NK-92 (cell line): ENCODE data around the gene SPTBN1.

ENCODE experiments used
- DNase-seq: peaks from one replicate; lab custom pipeline; 2025; ENCODE audit not compliant: unreplicated experiment; lab: John Stamatoyannopoulos, UW

The SPTBN1 gene

DNA sequence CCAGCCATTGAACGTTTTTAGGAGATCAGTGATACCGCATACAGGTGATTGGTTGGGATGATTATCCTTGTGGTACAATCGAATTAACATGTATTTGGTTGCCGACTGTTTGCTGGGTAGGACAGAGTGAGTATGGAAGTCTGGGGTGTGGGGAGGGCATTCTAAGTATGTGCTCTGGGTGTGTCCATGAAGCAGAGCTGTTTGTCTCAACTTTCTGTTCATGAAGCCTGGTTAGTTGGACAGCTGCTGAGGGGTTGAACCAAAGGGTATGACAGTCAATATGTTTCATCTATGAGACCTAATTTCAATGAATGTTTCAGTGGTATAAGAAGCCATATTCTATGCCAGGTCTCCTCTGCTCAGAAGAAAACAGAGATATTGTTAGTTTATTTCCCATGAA, 21.9 kb upstream of the SPTBN1 start:
- no peak for DNase-seq

DNA sequence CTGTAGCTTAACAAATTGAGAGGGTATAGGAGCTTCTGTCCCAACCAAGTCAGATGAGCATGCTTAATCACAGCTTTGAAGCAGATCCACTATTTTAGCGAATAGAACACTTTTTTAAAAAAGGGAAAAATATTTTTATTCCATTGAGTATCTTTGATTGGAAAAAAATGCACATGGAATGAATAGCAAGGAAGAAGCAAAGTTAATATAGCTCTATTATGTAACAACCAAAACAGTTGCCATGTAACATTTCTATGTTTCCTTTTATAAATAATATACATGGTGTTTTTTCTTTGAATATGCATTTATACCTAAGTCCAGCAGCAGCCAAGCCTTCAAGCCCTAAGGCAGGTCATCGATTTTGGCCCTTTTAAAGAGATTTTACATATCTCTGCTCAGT, 21.4 kb upstream of the SPTBN1 start:
- DNase-seq, result no peak

DNA sequence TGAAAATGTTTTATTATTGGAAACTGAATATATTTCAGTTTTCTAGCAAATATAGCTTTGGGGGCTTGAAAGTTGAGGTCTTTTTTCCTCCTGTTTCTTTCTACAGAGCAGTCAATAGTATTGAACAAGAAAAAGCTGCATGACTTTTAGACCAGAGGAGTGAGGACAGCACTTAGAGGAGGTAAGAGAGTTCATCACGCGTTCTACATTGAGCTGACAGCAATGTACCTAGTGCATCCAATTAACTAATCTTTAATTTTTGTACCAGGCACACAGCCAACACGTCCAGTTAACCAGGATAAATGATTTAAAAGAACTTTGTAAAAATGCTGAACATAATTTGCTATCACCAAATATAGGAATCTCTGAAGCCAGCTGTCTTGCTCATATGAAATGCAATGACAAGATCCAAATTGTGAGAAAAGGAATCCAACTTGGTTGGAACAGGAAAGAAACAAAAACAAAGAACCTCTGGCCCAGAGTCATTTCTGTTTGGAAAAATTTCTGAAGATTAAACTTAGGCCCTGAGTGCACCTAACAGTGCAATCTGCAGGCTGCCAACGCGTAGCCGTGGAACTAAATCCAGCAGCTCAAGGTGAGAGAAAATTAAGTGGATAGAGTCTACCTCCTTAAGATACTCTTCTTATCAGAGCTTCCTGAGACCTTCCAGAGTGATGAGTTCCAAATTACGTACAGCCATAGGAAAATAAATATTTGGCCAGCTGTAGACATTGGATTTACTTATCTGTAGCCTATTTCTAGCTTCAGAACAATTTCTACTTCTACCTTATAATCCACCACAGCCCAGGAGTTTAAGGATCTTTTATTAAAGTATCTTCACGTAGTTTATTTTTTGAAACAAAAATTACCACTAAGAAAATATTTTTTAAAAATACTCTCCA, 20.6 kb upstream of the SPTBN1 start:
- DNase-seq, result no peak

GRCh38 chr2:54437588-54437987, 18.5 kb upstream of the SPTBN1 start:
- DNase-seq, result no peak

DNA sequence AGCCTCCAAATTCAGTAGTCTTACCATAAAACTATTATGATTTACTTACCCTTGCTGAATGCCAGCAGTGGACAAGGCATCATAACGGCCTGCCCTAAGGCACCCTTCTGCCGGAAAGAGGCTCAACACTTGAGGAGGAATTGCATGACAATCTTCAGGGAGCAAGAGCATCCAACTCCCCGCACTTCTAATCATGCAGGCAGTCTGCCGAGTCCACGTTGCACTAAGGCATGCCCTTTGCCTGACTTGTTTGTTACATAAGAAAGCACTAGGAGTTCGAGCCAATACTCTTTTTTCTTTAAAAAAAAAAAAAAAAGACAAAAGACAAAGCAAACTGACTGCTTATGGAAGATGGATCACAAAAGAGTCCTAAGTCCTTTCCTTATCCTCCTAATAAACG, 17.9 kb upstream of the SPTBN1 start:
- no peak for DNase-seq

- no peak for DNase-seq
Observed at GRCh38 chr2:54439582-54439981, 16.5 kb upstream of the SPTBN1 start.

DNA sequence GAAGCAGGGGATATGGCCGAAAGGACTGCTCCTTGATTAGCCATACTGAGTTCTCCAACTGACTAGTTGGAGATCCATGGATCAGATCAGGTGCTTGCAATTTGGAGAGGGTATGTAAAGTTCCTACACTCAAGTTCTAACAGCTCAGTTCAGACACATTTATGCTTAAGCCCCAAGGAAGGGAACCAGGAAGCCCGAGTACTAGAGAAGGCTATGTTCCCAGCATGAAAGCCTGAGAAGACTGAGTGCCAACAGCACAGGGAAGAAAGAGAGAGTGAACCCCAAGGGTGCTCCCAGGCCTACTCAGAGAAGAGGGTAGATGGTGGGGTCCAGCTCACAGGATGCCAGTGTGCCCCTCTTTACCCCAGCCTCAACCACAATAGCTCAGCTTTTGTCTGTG, 16.1 kb upstream of the SPTBN1 start:
- DNase-seq, result no peak

DNA sequence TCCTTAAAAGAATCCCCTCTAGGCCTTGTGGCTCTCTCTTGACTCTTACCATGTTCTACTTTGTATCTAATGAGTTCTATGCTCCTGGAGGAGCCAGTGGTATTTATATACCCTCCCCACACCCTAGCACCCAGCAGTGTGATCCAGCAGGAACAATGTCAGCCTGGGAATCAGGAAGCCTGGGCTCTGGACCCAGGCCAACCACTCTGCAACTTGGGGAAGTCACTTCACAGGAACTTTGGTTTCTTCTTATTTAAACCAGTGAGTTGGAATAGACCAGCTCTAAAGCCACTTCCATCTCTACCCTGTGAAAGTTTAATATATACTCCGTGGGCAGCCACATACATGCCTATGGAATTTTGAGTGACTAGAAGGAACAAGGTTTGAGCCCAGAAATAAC, 11.6 kb upstream of the SPTBN1 start:
- no peak for DNase-seq

DNA sequence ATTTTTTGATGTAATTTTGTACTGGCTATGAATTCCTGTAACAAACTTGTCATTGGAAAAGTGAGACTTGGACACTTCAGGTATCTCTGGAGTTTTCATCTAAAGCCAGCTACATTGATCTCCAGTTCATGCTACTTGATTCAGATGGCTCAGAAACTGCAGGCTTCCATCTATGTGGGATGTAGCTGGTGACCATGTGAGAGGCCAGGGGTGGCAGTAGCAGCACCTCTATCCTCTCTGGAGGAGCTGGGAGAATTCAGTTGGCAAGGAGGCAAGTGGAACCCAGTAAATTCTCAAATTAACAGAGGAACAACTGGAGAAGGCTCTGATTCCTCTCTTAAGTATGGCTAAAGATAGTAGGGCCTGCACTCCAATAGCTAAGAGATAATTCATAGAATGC, 10.0 kb upstream of the SPTBN1 start:
- DNase-seq, result no peak

- no peak for DNase-seq
Observed at GRCh38 chr2:54446625-54447024, 9.5 kb upstream of the SPTBN1 start.

DNA sequence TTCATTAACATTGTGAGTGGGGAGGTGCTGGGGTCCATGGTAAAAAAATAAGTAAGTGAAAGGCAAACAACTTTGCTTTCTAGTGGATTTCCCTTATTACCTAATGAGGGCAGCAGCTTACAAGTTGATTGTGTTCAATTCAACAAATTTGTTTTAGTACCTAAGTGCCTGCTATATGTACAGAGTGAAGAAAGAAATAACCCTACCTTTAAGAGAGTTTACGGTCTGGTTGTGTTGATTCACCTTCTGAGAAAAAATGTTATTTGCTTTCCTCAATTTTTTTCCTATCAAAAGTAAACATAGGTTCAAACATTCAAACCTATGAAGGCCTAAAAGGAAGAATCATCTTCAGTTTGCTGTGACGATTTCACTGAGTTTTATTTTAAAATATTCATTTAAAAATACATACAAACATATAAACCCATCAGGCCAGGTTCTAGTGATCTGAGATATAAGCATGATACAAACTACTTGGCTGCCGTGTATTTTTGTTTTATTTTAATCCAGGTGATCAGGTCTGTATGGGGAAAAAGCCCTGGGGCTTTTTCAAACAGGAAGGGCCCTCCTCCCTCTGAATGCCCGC, 1.5 kb upstream of the SPTBN1 start:
- no peak for DNase-seq

DNA sequence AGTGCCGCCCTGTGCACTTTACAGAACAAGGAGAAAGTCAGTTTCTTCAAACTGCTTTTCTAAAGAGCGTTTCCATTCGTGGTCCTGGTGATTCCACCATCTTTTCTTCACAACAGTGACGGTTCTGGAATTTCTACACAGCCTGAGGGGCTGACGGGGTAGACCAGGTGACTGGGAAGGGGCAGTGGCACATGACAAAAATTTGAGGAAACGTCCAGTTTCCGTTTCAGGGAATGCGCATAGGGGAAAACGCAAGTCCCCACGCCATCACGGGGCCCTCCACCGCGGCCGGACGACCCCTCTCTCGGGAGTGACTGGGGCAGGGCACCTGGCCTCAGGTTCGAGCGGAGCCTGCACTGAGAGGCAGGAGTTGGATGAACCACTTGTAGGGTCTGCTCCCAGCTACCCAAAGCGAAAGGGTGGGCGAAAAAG, 980 bp upstream of the SPTBN1 start:
- no peak for DNase-seq

DNA sequence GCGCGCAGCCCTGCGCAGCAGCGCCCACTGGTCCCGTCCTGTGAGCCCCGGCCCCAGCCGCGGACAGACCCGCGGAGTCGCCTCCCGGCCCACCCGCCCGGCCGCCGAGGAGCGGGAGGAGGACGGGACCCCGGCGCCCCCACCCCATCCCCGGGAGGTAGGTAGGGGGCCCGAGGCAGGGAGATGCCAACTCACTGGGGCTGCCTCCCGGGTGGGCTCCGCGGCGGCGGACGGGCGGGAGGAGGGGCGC, 160 bp downstream of the SPTBN1 start:
- no peak for DNase-seq

- no peak for DNase-seq
Observed at GRCh38 chr2:54456612-54457322, 640 bp downstream of the SPTBN1 start.

DNA sequence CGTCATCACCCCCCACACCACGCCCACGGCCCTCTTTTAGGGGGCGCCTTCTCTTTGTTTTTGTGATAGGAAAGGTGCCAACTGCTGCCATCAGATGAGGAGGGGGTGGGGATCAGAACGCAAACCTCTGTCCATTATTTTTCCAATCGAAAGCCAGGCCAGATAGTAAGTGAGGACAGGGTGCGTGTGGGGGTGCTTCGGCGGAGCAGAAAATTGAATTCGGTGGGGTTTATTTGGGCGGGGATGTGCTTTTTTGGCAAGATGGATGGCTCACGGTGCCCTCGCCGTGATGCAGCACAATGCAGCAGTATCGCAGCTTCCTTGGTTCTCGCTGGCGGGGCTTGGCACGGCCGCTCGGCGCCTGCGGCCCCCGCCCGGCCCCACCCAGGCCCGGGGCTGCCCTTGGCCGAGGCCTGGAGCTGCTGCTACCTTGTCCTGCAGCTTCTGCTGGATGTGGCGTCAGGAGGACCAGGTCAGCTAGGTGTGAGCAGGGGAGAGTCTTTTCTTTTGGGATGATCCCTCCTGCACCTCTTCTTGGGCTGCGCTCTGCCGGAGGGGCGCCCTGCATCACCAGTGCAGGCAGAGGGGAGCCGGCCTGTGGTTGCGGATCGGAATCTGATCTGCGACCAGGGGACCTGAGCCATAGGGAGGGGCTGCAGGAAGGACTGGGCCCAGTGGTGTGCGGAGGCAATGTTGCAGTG, 1.3 kb downstream of the SPTBN1 start:
- DNase-seq, result no peak

DNA sequence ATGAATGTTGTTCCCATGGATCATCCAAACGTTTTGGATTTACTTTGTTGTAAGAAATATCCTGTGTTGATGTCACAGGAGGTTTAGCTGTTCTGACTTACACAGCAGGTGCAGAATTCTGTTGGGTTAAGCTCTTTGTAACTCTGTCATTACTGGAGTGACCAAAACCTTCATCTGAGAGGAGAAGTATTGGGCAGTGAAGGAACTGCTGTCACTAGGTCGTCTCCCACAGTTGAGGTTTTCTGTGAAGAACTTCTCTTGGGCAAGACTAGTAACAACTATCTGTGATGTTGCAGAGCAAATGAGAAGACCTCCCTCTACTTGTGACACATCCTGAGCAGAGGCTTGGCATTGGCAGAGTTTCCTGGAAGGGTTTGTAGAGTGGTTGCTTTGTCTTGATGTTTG, 2.9 kb downstream of the SPTBN1 start:
- no peak for DNase-seq

DNA sequence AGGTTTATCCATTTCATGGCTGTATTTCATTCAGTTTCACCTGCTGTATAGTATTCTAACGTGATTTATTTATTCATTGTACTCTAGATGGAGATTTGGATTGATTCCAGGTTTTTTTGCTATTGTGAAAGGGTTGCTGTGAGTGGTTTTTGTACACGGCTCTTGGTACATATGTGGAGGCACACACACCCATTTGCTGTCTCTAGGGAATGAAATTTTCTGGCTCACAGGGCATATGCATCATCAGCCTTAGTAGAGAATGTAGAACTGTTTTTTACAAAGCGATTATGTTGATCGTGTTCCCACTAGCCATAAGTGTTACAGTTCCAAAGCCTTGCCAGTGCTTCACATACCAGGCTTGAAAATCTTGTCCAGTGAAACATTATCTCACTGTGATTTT, 5.1 kb downstream of the SPTBN1 start:
- DNase-seq, result no peak

DNA sequence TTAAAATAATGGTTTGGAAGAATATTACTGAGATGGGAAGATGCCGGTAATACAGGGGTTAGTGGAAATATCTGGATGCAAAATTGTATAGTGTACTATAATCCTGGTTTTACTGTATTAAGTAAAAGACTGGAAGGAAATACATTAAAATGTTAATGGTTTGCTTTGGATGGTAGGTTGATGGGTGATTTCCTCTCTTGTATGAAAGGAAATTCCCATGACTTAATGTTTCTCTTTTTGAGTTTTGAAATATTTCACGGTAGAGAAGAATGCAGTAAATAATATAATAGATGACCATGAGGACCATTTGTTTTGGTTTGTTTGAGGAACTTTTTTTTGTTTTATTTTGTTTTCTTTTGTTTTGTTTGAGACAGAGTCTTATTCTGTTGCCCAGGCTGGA, 8.2 kb downstream of the SPTBN1 start:
- no peak for DNase-seq

GRCh38 chr2:54465143-54465542, 9.0 kb downstream of the SPTBN1 start:
- DNase-seq, result no peak

DNA sequence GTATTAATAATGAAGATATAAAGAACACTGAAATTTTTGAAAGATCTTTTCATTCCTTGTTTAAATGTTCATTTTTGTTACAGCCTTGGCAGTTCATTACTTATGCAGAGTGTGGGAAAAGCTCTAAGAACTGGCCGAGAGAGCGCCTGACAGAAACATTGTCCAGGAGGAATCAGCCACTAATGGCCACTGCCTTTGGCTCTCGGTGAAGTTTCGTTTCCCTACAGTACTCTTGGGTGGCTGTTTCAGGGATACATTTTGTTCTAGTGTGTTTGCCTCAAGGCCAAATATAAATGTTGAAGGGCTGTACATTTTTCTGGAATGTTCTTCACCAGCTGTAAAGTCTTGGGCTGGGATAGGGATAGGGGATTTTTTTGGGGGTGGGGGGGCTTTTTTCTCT, 10.7 kb downstream of the SPTBN1 start:
- DNase-seq, result no peak

GRCh38 chr2:54468673-54469072, 12.5 kb downstream of the SPTBN1 start:
- no peak for DNase-seq
